Right lobe of liver (tissue), 4 donors: ENCODE measurements around the gene TRIM38.

ENCODE experiments used
- POLR2A ChIP-seq: fragments of 450-650 bp; IDR thresholded peaks from one replicate; pipeline ENCODE4 v1.6.1; 2017; ENCODE audit warnings: antibody characterized with exemption, mild to moderate bottlenecking
- TF ChIP-seq, protein P1 (sequence below), 4 donors: fragments of 200-600 bp in 3 of 4; fragments of 450-650 bp in 1 of 4; IDR thresholded peaks; one replicate each; pipeline versions ENCODE4 v1.5.1 to v1.8.0; 2016 to 2022; ENCODE audit warnings: antibody characterized with exemption in 4 of 4, mild to moderate bottlenecking in 2 of 4
- donor health status: DM: no; HTN: no; CAD: no.
- donor health status: DM: no; HTN: no; CAD: no.
- donor health status: DM: no; HTN: yes; CAD: no.

DNA sequence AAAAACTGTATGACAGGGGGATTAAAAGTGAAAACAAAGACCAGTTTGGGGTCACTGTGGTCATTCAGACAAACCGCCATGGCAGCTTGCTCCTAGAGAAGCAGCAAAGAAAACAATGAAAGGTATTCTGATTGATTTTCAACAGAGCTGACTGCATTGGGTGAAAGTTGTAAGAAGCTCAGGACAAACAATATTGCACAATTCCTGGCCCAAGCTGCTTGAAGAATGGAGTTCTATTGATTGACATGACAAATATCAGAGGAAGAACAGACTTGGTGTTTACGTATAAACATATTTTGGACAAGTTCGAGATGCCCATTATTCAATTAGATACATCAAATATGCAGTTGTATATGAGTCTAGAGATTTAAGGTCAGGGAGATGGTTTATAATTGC is 62.0 kb downstream of the TRIM38 start:
- TF ChIP-seq, protein P1, sequence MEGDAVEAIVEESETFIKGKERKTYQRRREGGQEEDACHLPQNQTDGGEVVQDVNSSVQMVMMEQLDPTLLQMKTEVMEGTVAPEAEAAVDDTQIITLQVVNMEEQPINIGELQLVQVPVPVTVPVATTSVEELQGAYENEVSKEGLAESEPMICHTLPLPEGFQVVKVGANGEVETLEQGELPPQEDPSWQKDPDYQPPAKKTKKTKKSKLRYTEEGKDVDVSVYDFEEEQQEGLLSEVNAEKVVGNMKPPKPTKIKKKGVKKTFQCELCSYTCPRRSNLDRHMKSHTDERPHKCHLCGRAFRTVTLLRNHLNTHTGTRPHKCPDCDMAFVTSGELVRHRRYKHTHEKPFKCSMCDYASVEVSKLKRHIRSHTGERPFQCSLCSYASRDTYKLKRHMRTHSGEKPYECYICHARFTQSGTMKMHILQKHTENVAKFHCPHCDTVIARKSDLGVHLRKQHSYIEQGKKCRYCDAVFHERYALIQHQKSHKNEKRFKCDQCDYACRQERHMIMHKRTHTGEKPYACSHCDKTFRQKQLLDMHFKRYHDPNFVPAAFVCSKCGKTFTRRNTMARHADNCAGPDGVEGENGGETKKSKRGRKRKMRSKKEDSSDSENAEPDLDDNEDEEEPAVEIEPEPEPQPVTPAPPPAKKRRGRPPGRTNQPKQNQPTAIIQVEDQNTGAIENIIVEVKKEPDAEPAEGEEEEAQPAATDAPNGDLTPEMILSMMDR (IDR thresholded peaks at IDR 0.05), result no peak
- TF ChIP-seq POLR2A, result no peak
